MM.1S (cell line): ENCODE data around the gene STX17.

Experiments
- DNase-seq: peaks from one replicate; pipeline ENCODE4 v3.0.0-alpha.2; 2015
- H2AFZ ChIP-seq: fragments of 300-600 bp; sonication (generic); 2 replicates; pipeline ENCODE4 v1.6.0; 2016; ENCODE audit warnings: antibody characterized with exemption, low read length
- H3F3A ChIP-seq: fragments of 300-600 bp; sonication (generic); 2 replicates; pipeline ENCODE4 v1.6.1; 2016; ENCODE audit warnings: mild to moderate bottlenecking, antibody characterized with exemption, low read length, moderate library complexity, mixed read lengths; ENCODE audit not compliant: insufficient read depth
- H3K27ac ChIP-seq: fragments of 300-600 bp; sonication (generic); 2 replicates; pipeline ENCODE4 v1.5.1; 2016; ENCODE audit warnings: mild to moderate bottlenecking, low read length
- H3K27me3 ChIP-seq: fragments of 300-600 bp; sonication (generic); replicated peaks from 2 replicates; pipeline ENCODE4 v1.6.0; 2016; ENCODE audit warnings: low read length; ENCODE audit not compliant: insufficient read depth
- H3K36me3 ChIP-seq: fragments of 300-600 bp; sonication (generic); replicated peaks from 2 replicates; pipeline ENCODE4 v1.6.1; 2016; ENCODE audit warnings: mild to moderate bottlenecking, low read length, mixed read lengths; ENCODE audit not compliant: insufficient read depth
- H3K4me1 ChIP-seq: fragments of 300-600 bp; sonication (generic); 2 replicates; pipeline ENCODE4 v1.6.1; 2016; ENCODE audit warnings: low read length, mixed read lengths
- H3K4me2 ChIP-seq: fragments of 300-600 bp; sonication (generic); 2 replicates; pipeline ENCODE4 v1.6.0; 2016; ENCODE audit warnings: low read depth, low read length
- H3K4me3 ChIP-seq: fragments of 300-600 bp; sonication (generic); 2 replicates; pipeline ENCODE4 v1.5.1; 2016; ENCODE audit warnings: low read length, mixed read lengths
- H3K79me2 ChIP-seq: fragments of 300-600 bp; sonication (generic); 2 replicates; pipeline ENCODE4 v1.6.1; 2016; ENCODE audit warnings: mixed run types, low read length, mixed read lengths
- H3K9ac ChIP-seq: fragments of 300-600 bp; sonication (generic); 2 replicates; pipeline ENCODE4 v1.6.1; 2016; ENCODE audit warnings: low read length, mixed read lengths
- H3K9me2 ChIP-seq: fragments of 300-600 bp; sonication (generic); replicated peaks from 2 replicates; pipeline ENCODE4 v1.6.1; 2016; ENCODE audit warnings: mild to moderate bottlenecking, low read length, mixed read lengths; ENCODE audit not compliant: insufficient read depth
- H3K9me3 ChIP-seq: fragments of 300-600 bp; sonication (generic); replicated peaks from 2 replicates; pipeline ENCODE4 v1.6.1; 2016; ENCODE audit warnings: mild to moderate bottlenecking, low read length, mixed read lengths; ENCODE audit not compliant: insufficient read depth
- H4K20me1 ChIP-seq: fragments of 300-600 bp; sonication (generic); 2 replicates; pipeline ENCODE4 v1.6.1; 2016; ENCODE audit warnings: mild to moderate bottlenecking, low read length, moderate library complexity, mixed read lengths; ENCODE audit not compliant: insufficient read depth
- EZH2 ChIP-seq: fragments of 300-600 bp; sonication (generic); optimal IDR thresholded peaks from 2 replicates; pipeline ENCODE3; 2017; ENCODE audit warnings: low read depth, mild to moderate bottlenecking, antibody characterized with exemption, low read length, mixed read lengths
- EZH2phosphoT487 ChIP-seq: fragments of 300-600 bp; sonication (generic); IDR thresholded peaks from 2 replicates; pipeline ENCODE4 v1.6.1; 2018; ENCODE audit warnings: antibody characterized with exemption, low read length
- TF ChIP-seq, protein P1 (sequence below): fragments of 300-600 bp; sonication (generic); IDR thresholded peaks from 2 replicates; pipeline ENCODE4 v1.5.1; 2016; ENCODE audit warnings: antibody characterized with exemption, low read length, mixed read lengths

Gene STX17

GRCh38 chr9:99911600-99911999 is 5.1 kb downstream of the STX17 start:
- H3K27ac ChIP-seq, result no peak overlapping the region
- no peaks in the 10 kb centered on the region for H4K20me1 ChIP-seq
- peaks cover 27% of the 10 kb centered on the region for H3K79me2 ChIP-seq
- no peak for DNase-seq
- no peaks in the 10 kb centered on the region for H3K36me3 ChIP-seq
- no peaks in the 10 kb centered on the region for H3K9me3 ChIP-seq
- no peaks in the 10 kb centered on the region for H3K27me3 ChIP-seq
- H3K9me2 ChIP-seq, result no peaks in the 10 kb centered on the region
- no peak overlapping the region for H3K9ac ChIP-seq
- H3K4me1 ChIP-seq, result peaks cover 5% of the 10 kb centered on the region; the same call in 1 of the 2 replicates
- TF ChIP-seq, protein P1, sequence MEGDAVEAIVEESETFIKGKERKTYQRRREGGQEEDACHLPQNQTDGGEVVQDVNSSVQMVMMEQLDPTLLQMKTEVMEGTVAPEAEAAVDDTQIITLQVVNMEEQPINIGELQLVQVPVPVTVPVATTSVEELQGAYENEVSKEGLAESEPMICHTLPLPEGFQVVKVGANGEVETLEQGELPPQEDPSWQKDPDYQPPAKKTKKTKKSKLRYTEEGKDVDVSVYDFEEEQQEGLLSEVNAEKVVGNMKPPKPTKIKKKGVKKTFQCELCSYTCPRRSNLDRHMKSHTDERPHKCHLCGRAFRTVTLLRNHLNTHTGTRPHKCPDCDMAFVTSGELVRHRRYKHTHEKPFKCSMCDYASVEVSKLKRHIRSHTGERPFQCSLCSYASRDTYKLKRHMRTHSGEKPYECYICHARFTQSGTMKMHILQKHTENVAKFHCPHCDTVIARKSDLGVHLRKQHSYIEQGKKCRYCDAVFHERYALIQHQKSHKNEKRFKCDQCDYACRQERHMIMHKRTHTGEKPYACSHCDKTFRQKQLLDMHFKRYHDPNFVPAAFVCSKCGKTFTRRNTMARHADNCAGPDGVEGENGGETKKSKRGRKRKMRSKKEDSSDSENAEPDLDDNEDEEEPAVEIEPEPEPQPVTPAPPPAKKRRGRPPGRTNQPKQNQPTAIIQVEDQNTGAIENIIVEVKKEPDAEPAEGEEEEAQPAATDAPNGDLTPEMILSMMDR, result no peak
- TF ChIP-seq EZH2phosphoT487 (no peak), EZH2 (no peak)
- H3F3A ChIP-seq, result no peaks in the 10 kb centered on the region
- no peak overlapping the region for H3K4me3 ChIP-seq
- no peak overlapping the region for H2AFZ ChIP-seq
- no peak overlapping the region for H3K4me2 ChIP-seq

GRCh38 chr9:99916650-99917049 is 10.2 kb downstream of the STX17 start:
- Histone ChIP-seq H3K27ac (no peak overlapping the region), H3K36me3 (no peaks in the 10 kb centered on the region; the same call in 1 of the 2 replicates), H3K4me1 (no peaks in the 10 kb centered on the region), H3K27me3 (no peaks in the 10 kb centered on the region), H3K4me2 (no peak overlapping the region), H4K20me1 (no peaks in the 10 kb centered on the region), H3F3A (no peaks in the 10 kb centered on the region), H2AFZ (no peak overlapping the region), H3K9ac (no peak overlapping the region), H3K9me2 (no peaks in the 10 kb centered on the region), H3K9me3 (no peaks in the 10 kb centered on the region), H3K4me3 (no peak overlapping the region), H3K79me2 (no peaks in the 10 kb centered on the region)
- TF ChIP-seq EZH2phosphoT487 (no peak), EZH2 (no peak)
- TF ChIP-seq, protein P1, result no peak
- DNase-seq, result no peak

DNA sequence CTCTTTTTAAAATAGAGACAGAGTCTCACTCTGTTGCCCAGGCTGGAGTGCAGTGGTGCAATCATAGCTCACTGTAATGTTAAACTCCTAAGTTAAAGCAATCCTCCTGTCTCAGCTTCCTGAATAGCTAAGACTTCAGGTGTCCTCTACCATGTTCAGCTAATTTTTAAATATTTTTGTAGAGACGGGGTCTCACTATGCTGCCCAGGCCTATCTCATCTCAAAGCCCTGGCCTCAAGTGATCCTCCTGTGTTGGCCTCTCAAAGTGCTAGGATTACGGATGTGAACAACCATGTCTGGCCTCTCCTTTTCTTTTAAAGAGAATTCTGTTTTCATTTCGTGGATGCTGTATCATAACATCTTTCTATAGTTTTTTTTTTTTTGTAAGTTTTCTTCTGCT is 11.7 kb downstream of the STX17 start:
- Histone ChIP-seq H3K9ac (no peak overlapping the region), H3K27ac (no peak overlapping the region), H3K9me2 (no peaks in the 10 kb centered on the region), H3K9me3 (no peaks in the 10 kb centered on the region), H3K4me1 (no peaks in the 10 kb centered on the region), H3K27me3 (no peaks in the 10 kb centered on the region), H2AFZ (no peak overlapping the region), H3K4me2 (no peak overlapping the region), H3F3A (no peaks in the 10 kb centered on the region), H3K79me2 (no peaks in the 10 kb centered on the region), H3K36me3 (no peaks in the 10 kb centered on the region; the same call in 1 of the 2 replicates), H4K20me1 (no peaks in the 10 kb centered on the region), H3K4me3 (no peak overlapping the region)
- no peak for DNase-seq
- TF ChIP-seq EZH2 (no peak), EZH2phosphoT487 (no peak)
- TF ChIP-seq, protein P1, result no peak
